Jurkat, Clone E6-1 (cell line): ENCODE measurements around the gene RPTOR.
"Not testable (repeated sequence)": the region's sequence is repeated elsewhere in the genome, so short reads cannot be mapped to it uniquely, and the experiment has no call there.

ENCODE experiments used
- DNase-seq: peaks from one replicate; pipeline ENCODE4 v3.0.0-alpha.2; 2011; ENCODE audit warnings: low read depth, low spot score
- H3K4me3 ChIP-seq: 2 replicates; pipeline ENCODE4 v1.5.1; 2011; ENCODE audit warnings: mild to moderate bottlenecking, low read length, control low read depth, moderate library complexity

Gene RPTOR

DNA sequence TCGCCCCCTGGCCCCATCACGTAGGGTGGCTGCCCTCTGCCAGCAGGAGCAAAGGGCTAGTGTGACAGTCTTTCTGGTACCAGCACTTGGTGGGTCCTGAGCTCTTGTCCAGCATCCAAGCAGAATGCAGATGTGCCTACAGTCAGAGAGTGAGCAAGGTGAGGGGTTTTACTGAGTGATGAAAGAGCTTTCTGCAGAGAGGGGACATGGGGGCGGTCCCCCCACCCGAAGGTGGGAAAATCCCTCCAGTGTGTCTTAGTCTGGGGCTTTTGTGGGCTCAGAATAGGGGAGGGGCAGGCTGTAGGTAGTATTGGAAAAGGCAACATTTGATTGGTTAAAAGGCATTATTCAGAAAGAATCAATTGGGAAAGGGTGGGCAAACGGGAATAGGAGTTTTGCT is 152.3 kb downstream of the RPTOR start:
- no peak for DNase-seq
- no peak overlapping the region for H3K4me3 ChIP-seq

DNA sequence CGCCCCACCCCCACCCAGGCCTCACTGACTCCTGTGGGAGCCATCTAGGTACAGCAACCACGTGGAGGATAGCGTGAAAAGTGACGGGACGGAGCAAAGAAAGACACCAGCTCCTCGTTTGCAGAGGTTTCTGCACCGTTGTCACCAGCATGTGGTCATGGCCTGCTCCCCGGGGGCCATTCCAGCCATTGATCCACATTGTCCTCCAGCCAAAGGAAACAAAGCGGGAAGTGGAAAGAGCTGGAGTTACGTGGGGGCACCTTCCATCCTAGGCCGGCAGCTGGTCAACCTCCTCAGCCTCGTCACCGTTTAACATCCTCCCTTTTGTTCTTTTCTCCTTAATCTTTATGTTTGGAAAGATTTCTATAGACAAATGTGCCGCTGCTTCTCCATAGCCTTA is 153.7 kb downstream of the RPTOR start:
- no peak for DNase-seq
- H3K4me3 ChIP-seq = no peak overlapping the region

DNA sequence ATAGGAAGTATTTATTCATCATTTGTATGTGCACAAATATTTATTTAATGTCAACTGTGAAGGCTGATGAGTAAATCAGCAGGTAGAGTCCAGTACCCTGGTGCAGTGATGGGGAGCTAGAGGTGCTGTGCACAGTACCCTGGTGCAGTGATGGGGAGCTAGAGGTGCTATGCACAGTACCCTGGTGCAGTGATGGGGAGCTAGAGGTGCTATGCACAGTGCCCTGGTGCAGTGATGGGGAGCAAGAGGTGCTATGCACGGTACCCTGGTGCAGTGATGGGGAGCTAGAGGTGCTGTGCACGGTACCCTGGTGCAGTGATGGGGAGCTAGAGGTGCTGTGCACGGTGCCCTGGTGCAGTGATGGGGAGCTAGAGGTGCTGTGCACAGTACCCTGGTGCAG is 154.6 kb downstream of the RPTOR start:
- H3K4me3 ChIP-seq, DNase-seq: not testable (repeated sequence)

DNA sequence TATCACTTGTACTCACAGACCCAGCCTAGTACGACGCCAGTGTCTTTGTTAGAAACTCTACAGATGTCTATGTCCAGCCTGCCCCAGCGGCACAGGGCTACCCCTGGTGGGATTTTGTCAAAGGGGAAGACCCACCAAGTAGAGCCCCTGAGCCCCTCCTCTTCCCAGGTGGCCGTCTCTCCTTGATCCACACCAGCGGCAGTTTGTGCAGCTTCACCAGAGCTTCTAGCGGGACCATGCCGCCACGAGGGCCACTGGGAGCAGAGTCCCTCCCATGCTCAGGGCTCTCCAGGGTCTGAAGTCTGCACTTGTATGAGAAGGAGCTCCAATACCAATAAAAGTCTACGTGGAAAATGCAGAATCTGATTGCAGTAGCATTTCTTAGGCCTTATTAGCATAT is 157.1 kb downstream of the RPTOR start:
- no peak for DNase-seq
- H3K4me3 ChIP-seq = no peak overlapping the region

DNA sequence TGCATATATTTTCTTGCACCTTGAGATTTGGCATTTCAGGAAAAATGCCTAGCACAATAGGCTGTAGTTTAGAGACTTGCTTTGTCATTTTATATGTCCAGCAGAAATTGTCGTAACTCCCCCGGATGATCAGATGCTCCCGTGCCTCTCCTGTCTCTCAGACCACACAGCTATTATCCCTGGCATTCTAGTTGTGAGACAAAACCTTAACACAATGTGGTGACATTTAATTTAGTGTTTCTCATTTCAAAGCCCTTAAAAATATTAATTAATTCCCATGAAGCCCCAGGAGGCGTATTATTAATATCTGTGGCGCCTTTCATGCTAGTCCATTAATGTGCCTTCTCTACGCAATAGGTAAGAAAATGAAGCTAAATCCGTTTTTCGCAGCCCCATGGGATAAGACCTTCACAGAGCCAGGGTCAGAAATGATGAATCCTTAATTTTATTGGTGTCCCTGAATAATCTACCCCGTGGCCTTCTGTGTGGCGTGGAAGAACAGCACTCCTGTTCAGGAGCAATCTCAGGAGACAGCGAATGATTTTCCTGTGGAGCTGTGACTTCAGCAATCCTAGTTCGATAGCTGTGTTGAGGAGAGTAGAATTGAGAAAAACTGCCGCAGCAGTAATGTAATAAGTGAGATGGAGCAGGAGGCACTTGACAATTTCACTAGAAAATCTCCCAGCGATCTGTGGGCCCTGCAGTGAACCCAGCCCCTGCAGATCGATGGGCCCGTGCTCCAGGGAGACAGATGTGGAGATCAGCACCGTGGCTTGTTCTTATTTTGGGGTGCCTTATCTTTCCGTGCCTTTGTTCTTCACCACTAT is 157.9 kb downstream of the RPTOR start:
- H3K4me3 ChIP-seq = no peak overlapping the region
- DNase-seq = no peak

DNA sequence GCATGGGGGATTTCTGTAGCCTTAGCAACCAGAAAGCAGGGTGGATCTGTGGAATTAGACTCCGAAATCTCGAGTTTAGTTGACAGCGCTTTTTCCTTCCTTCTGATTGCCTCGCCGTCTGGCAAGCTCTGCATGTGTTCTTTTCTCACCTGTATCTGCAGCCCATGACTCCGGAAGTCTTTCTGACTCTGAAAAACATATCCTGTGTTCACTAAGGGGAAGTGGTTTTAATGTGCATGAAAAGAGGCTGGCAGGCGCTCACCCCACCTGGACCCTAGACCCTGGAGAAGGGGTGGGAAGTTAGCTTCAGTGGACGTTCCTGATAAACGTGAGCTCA is 158.5 kb downstream of the RPTOR start:
- peak; percentile 85 for DNase-seq
- peak overlapping the region; percentile 34 for H3K4me3 ChIP-seq

DNA sequence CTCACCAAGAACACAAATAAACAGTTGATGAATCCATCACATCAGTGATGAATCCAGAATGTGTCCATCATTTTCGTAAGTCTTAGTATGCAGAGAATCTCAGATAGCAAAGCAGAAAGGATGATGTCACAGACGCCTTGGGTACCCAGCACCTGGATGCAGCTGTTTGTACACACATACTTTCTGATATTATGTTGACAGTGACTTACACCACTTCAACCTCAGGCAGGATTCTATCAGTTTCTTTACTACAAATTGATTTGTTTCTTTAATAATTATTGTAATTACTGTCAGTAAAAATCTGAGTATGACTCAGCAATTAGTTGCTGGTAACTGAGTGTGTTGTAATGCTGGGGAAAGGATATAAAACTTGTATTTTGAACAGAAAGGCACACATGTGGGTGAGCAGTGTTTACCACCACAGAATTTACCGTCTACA is 159.8 kb downstream of the RPTOR start:
- H3K4me3 ChIP-seq = no peak overlapping the region
- DNase-seq = no peak

DNA sequence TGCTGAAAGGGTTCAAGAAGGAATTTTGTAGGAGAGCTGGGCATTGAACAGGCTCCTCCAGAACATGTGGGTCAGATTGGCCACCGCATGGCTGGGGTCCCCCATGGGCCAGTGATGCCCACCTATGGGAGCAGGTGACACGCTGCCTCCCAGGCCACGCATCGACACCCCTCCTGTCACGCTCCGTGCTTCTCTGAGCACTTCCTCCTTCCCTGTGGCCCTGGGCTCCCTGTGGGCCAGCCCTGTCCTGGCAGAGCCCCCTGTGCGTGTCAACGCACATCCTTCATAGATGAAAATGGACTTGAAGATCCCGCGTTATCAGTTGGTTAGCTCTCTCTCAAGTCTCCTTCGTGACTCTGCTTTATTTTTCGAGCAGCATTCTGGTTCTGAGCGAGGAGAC is 160.3 kb downstream of the RPTOR start:
- no peak for DNase-seq
- H3K4me3 ChIP-seq = no peak overlapping the region

DNA sequence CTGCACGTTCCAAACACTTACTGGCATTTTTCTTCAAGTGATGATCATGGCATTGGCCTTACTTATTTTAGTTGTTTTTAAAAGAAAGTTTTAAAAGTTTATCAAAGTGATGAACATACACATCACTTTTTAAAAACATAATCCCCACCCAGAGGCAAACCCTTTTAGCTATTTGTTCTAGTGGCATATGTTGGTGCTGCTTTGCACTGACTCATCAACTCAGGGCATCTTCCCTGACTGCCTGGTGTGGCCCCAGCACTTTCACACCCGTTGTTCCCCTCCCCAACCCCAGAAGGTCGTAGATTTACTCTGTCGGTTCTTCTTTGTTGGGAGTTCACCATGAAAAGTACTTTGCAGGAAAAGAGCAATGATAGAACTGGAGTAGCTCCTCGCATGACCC is 161.3 kb downstream of the RPTOR start:
- DNase-seq = no peak
- no peak overlapping the region for H3K4me3 ChIP-seq

DNA sequence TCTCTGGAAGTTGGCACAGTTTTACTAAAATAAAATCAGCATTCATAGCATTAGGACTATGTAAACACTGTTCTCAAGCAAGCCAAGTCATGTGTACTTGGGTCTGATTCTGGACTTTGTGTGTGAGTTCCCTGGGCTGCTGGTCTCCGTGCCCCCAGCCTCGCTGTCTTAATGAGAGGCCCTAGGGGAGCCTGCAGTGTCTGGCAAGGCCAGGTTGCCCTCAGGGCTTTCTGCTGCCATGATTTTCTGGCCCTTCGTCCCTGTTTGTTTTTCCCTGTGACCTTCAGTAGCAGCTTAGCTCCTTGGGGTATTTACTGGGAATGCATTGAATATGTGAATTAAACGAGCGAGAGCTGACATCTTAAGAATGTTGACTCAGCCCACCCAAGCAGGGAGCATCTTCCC is 161.8 kb downstream of the RPTOR start:
- DNase-seq = no peak
- H3K4me3 ChIP-seq = no peak overlapping the region

DNA sequence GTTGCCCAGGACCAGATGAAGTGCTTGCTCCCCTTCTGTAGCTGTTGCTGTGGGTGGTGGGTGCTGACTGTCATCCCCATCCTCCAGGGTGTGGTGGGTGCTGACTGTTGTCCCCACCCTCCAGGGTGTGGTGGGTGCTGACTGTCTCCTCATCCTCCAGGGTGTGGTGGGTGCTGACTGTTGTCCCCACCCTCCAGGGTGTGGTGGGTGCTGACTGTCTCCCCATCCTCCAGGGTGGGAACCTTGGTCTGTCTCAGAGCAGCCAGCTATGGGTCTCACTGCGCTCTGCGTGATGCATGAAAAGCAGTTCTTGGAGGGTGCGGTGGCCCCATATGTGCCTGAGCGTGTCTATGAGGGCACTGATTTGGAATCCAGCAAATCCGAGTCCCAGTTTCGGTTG is 163.8 kb downstream of the RPTOR start:
- H3K4me3 ChIP-seq = no peak overlapping the region
- DNase-seq = no peak

DNA sequence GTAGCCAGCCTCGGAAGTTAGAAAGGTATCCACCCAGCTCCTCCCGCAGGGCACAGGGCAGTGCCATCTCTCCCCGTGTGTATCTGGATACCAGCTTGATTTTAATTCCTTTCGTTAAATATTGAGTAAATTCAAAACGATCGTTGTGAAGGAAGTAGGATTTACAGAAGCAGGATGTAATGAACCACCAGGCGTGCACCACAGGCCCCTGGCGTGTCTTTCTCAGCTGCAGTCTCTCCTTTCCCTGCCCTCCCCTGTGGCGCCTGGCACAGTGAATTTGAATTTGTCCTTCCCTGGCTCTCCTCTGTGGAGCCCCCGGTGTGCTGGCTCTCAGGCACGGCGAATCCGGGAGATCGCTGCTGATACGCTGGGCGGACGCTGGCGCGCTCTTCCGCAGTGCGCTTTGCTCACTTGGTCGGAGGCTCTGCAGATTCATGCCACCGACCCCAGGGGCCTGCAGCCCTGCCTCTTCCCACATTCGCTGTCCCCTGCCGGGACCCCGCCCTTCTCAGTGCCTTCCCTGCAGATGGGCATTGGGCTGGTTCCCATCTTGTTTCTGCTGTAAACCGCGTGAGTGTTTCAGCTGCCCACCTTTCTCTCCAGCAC is 164.6 kb downstream of the RPTOR start:
- no peak overlapping the region for H3K4me3 ChIP-seq
- peak; percentile 56 for DNase-seq

DNA sequence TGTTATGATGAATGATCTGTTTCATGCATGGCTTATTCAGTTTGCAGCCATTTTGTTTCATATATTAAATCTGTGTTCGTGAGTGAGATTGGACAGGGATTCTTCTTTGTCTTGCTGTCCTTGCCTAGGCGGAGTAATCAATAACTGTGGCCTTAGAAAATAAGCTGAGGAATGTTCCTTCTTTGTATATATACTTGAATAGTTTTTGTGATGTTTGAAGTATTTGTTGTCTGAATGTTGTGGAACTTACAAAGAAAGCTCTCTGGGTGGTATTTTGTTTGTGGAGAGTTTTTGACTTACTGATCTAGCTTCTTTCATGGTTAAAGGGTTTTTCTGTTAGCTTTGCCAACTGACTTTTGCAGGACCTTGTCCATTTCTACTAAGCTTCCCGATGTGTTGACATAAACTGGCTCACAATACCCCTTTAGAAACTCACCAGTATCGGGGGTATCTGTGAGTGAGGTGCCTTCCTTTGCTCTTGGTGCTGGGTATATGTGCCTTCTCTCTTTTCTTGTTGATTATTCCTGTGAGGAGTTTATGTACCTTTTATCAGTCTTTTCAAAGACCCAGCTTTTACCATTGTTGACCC is 166.2 kb downstream of the RPTOR start:
- no peak overlapping the region for H3K4me3 ChIP-seq
- DNase-seq = no peak

DNA sequence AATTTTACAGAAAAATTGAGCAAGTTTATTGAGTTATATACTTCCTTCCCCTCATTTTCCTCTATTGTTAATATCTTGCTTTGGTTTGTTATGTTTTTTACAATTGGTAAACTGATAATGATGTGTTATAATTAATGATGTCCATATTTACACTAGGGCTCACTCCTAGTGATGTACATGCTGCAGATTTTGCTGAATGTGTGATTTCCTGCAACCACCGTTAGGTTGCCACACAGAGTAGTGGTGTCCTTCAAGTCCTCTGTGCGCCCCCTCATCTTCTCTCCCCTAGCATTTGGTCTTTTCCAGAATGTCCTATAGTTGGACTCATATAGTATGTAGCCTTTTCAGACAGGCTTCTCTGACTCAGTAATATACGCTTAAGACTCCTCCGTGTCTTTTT is 167.5 kb downstream of the RPTOR start:
- no peak for DNase-seq
- H3K4me3 ChIP-seq = no peak overlapping the region

DNA sequence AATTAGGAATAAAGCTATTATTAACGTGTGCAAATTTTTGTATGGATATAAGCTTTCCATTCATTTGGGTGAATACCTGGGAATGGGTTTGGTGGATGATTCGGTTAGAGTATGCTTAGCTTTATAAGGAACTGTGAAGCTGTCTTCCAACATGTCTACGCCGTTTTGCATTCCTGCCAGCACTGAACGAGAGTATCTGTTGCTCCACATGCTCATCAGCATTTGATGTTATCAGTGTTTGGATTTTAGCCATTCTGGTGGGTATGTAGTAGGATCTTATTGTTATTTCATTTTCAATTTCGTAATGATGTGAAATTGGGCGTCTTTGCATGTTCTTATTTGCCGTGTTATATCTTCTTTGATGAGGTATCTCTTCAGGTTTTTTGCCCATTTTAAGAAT is 168.0 kb downstream of the RPTOR start:
- H3K4me3 ChIP-seq = no peak overlapping the region
- no peak for DNase-seq

DNA sequence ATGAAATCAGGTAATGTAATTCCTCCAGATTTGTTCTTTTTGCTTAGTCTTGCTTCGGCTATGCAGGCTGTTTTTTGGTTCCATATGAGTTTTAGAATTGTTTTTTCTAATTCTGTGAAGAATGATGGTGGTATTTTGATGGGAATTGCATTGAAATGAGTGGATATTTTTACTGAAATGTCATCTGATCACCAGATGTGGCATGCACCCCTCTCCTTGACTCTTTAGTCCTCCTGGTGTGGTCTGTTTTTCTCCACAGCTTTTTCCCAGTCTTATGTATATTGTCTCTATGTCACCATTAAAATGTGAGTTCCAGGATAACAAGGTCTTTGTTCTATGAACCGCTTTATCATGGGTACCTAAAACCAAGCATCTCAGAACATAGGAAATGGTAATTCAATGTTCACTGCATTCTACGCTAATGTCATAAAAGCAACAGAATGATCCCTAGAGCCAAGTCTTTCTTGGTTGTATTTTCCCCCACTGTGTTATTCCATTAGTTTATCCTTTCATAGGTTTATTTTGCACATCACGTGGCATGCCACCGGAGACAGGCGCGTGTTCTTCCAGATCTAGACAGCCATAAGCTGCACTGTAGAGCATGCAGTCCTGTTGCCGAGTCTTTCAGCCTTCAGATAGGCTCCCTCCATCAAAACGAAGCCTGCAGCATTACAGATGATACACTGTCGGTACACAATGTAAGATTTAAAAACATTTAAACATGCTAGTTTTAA is 172.5 kb downstream of the RPTOR start:
- DNase-seq = no peak
- no peak overlapping the region for H3K4me3 ChIP-seq

DNA sequence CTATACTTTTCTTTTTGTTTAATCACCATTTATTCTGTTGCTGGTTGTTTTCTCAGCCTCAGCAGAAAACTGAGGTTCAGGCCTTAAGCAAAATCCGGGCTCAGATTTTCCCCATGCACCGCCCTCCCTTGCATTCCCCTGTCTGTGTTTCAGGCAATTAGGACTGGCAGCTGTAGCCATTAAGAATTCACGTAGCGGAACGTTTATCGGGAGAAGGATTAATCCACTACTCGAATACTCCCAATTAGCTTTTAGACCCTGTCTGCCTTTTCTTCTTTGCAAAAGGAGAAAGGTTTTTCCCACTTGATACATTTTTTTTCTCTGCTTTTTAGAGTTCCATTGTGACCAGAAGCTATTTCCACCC is 173.1 kb downstream of the RPTOR start:
- H3K4me3 ChIP-seq = no peak overlapping the region
- DNase-seq = no peak

DNA sequence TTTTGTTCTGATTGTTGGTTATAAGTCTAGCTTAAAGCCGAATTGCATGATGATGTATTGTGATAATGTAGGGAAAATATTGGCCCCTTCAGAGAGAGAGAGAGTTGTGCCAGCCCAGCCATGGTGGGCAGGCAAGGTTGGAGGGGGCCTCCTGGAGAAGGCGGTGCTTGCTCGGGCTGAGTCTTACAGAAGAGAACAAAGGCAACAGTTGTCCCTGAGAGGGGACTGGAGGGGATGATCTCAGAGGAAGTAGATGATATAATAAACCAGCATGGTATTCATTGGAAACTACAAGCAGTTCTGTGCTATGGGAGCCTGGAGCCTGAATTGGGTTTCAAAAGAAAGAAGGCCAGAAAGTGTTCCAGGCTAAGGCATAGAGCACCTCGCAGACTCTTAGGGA is 173.8 kb downstream of the RPTOR start:
- no peak overlapping the region for H3K4me3 ChIP-seq
- no peak for DNase-seq

DNA sequence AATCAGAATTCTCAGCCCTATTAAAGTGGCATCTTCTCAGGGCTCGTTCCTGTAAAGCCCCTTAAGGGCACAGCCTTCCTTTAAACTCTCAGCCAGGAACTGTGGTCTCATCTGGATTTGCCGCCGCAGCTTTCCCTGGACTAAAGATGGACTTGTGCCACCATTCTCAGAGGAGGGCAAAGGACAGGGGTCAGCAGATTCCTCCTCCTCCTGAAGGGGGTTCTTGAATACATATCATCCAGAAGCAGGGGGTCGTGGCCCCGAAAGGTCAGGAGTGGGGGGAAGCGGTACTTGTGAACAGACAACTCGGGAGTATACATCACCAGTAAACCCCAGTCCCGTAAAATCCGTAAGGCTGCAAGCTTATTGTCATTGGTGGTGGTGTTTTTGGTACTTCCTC is 174.8 kb downstream of the RPTOR start:
- no peak overlapping the region for H3K4me3 ChIP-seq
- DNase-seq = no peak
